Prostate gland (tissue), 2 donors: ENCODE measurements around the gene DNASE1.

Experiments
- POLR2AphosphoS5 ChIP-seq: sonication (generic); formaldehyde crosslinking; IDR thresholded peaks from one replicate; pipeline ENCODE4 v1.6.1; 2017; ENCODE audit warnings: antibody characterized with exemption
- TF ChIP-seq, protein P1 (sequence below), 4 experiments: fragments of 200-600 bp in 2 of 4; fragments of 450-650 bp in 2 of 4; sonication (generic) in 2 of 4; IDR thresholded peaks; 1 replicate in 3 of 4; 2 replicates in 1 of 4; pipeline ENCODE4 v1.5.1; 2016 to 2019; ENCODE audit warnings: antibody characterized with exemption in 4 of 4, mild to moderate bottlenecking in 2 of 4, moderate library complexity in 2 of 4

DNA sequence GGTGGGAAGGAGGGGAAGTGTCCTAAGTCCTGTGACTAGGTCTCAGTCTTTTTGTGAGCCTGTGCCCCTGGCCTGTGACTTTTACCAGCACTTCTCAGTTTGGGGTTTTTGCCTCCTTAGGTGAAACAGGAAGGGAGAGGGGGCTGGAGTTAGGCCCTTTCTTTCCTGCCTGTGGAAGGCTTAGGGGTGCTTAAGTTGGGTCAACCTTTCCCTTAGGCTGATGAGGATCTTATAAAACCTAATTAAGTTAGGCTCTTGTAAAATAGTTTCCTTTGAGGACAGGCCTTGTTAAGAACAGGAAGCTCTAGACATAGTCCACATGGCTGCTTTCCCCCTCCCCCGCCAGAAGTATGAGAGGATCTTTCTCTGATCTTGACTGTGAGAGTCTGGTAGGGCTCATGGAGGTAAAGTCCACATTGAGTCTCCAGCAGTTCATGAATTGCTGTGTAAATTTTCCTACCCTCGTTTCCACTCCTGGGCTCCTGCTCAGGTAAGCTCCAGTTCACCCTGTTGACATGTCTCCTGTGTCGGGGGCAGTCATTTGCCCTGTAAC lies 17.0 kb upstream of the DNASE1 start:
- TF ChIP-seq POLR2AphosphoS5: no peak
- TF ChIP-seq, protein P1, sequence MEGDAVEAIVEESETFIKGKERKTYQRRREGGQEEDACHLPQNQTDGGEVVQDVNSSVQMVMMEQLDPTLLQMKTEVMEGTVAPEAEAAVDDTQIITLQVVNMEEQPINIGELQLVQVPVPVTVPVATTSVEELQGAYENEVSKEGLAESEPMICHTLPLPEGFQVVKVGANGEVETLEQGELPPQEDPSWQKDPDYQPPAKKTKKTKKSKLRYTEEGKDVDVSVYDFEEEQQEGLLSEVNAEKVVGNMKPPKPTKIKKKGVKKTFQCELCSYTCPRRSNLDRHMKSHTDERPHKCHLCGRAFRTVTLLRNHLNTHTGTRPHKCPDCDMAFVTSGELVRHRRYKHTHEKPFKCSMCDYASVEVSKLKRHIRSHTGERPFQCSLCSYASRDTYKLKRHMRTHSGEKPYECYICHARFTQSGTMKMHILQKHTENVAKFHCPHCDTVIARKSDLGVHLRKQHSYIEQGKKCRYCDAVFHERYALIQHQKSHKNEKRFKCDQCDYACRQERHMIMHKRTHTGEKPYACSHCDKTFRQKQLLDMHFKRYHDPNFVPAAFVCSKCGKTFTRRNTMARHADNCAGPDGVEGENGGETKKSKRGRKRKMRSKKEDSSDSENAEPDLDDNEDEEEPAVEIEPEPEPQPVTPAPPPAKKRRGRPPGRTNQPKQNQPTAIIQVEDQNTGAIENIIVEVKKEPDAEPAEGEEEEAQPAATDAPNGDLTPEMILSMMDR (IDR thresholded peaks at IDR 0.05): no peak
